Measurements from ENCODE around the gene SMCO2. TPM values are rescaled to one million over a fixed set of nuclear protein-coding genes. Genes with fewer than 3 reads are reported as not detected.
A peak's percentile ranks its signal among the peaks of the same experiment; 100 is the strongest.

The SMCO2 gene
- total and polyA plus RNA-seq, 2 of the 13 experiments (the other 11 are each of a cell fraction or from before 2014, with no cell fraction given): 0.15 TPM; not detected in 1

GRCh38 chr12:27523642-27524493 lies 77.3 kb downstream of the SMCO2 start, which contains the start of gene PPFIBP1 (continued):
- TF ChIP-seq RBM39 (IDR thresholded peaks at IDR 0.05; ENCODE audit: low read depth, low read length, poor library complexity, severe bottlenecking): peak; percentile 58
- TF ChIP-seq PBX3 (CRISPR knock-in tag; IDR thresholded peaks at IDR 0.05; ENCODE audit: borderline replicate concordance): 0 out of 2 replicates have a peak, but pooled peaks have one; percentile 64
- TF ChIP-seq ZNF816 (CRISPR knock-in tag; IDR thresholded peaks at IDR 0.05; ENCODE audit: borderline replicate concordance): peak; percentile 67; the same call in 1 of the 2 replicates
- TF ChIP-seq ZNF234 (CRISPR knock-in tag; conservative IDR thresholded peaks at IDR 0.05): 0 out of 2 replicates have a peak, but pooled peaks have one; percentile 35
- no peak for TF ChIP-seq HDAC2 (CRISPR knock-in tag; IDR thresholded peaks at IDR 0.05)
- TF ChIP-seq MED8 (CRISPR knock-in tag; IDR thresholded peaks at IDR 0.05; ENCODE audit: insufficient replicate concordance): peak; percentile 19
- TF ChIP-seq ONECUT2 (CRISPR knock-in tag; IDR thresholded peaks at IDR 0.05): peak; percentile 69
- peak; percentile 89 for TF ChIP-seq TEAD3 (CRISPR knock-in tag; optimal IDR thresholded peaks at IDR 0.05; ENCODE audit: borderline replicate concordance)
- TF ChIP-seq NFATC3 (CRISPR knock-in tag; IDR thresholded peaks at IDR 0.05): no peak
- TF ChIP-seq SALL2 (CRISPR knock-in tag; IDR thresholded peaks at IDR 0.05): no peak
- TF ChIP-seq NONO (IDR thresholded peaks at IDR 0.05): no peak
- TF ChIP-seq NONO (CRISPR knock-in tag; conservative IDR thresholded peaks at IDR 0.05): peak; percentile 73
- TF ChIP-seq ZNF17 (CRISPR knock-in tag; IDR thresholded peaks at IDR 0.05): no peak
- TF ChIP-seq KMT2B (CRISPR knock-in tag; IDR thresholded peaks at IDR 0.05): peak; percentile 75; the same call in 1 of the 2 replicates
- TF ChIP-seq LCORL (IDR thresholded peaks at IDR 0.05): no peak
- TF ChIP-seq LCORL (CRISPR knock-in tag; IDR thresholded peaks at IDR 0.05): peak; percentile 30; the same call in 1 of the 2 replicates
- peak; percentile 37; the same call in 1 of the 2 replicates for TF ChIP-seq FOXO1 (CRISPR knock-in tag; IDR thresholded peaks at IDR 0.05)
- TF ChIP-seq CBX5 (CRISPR knock-in tag; IDR thresholded peaks at IDR 0.05; ENCODE audit: borderline replicate concordance): 0 out of 2 replicates have a peak, but pooled peaks have one; percentile 24
- TF ChIP-seq RNF2 (conservative IDR thresholded peaks at IDR 0.05; ENCODE audit: low read depth): no peak
- TF ChIP-seq CHD2 (IDR thresholded peaks at IDR 0.05; ENCODE audit: low read depth, low read length): 0 out of 2 replicates have a peak, but pooled peaks have one; percentile 36
- TF ChIP-seq MED1 (CRISPR knock-in tag; IDR thresholded peaks at IDR 0.05): peak; percentile 28; the same call in 1 of the 2 replicates
- peak; percentile 89 to 92 for TF ChIP-seq POLR2A (IDR thresholded peaks at IDR 0.05; ENCODE audit: insufficient read depth in 1 of 2, low read depth in 2 of 2, low read length in 2 of 2)
- TF ChIP-seq MBNL3 (CRISPR knock-in tag; conservative IDR thresholded peaks at IDR 0.05): no peak
- TF ChIP-seq NCOR1 (IDR thresholded peaks at IDR 0.05; ENCODE audit: borderline replicate concordance, low read length): peak; percentile 20; the same call in 1 of the 2 replicates
- peak; percentile 55; the same call in 1 of the 2 replicates for TF ChIP-seq PITX1 (CRISPR knock-in tag; IDR thresholded peaks at IDR 0.05)
- no peak for TF ChIP-seq ZNF724P (CRISPR knock-in tag; IDR thresholded peaks at IDR 0.05; ENCODE audit: borderline replicate concordance)

Measured in HepG2 (cell line).